Adipose tissue (tissue), 3 donors: Measurements from ENCODE around the gene TNFRSF1A. TPM values are rescaled to one million over a fixed set of nuclear protein-coding genes. Genes with fewer than 3 reads are reported as not detected.
"Not testable (repeated sequence)": the region's sequence is repeated elsewhere in the genome, so short reads cannot be mapped to it uniquely, and the experiment has no call there.

Source experiments
- H3K27ac ChIP-seq: one replicate; pipeline ENCODE4 v1.5.1; 2013; ENCODE audit warnings: low read depth, low read length
- WGBS, 3 donors: extraction: QIAGEN DNeasy Blood & Tissue Kit; methylation state at CpG; one replicate each; pipeline ENCODE4 v1.1.7; 2013; 5-methylcytosine and 5-hydroxymethylcytosine counted together
- polyA plus RNA-seq, 3 donors: library from polyadenylated mRNA; stranded (reverse); fragments of 200-250 nt; gene quantifications; one replicate each; pipeline ENCODE4 v1.2.3, GENCODE V29; 2013
- donor health status: healthy with polysubstance abuse.
- donor health status: Bipolar disorder and iron deficiency.
- donor health status: healthy.

The TNFRSF1A gene
- polyA plus RNA-seq, 3 donors, result 46.8 to 238 (median 68.9) TPM

GRCh38 chr12:6295094-6295811, 46.6 kb downstream of the TNFRSF1A start:
- H3K27ac ChIP-seq, result no peak overlapping the region
- 70 to 89% (median 79%) methylated on average over 5 of the region's 5 CpGs for WGBS, 3 donors

GRCh38 chr12:6294156-6295093, 47.5 kb downstream of the TNFRSF1A start:
- WGBS, 3 donors, result 41 to 53% (median 52%) methylated on average over 5 of the region's 5 CpGs
- no peak overlapping the region for H3K27ac ChIP-seq

DNA sequence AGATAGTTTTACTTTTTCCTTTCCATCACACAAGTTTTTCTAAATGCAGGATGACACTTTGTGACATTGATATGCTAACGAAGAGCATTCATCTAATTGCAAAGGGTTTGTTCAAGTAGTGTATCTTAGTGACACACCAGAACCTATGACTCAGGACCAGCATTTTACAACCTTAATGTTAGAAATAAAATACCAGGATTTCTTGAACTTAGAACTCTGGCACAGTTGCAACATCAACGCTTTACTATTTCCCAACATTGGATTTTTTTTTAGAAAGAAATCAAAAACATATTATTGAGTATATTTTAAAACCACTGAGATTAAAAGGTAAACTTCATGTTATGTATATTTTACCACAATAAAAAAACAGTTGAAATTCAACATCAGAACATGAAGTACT, 49.3 kb downstream of the TNFRSF1A start:
- 57 to 91% (median 60%) methylated on average over 2 of the region's 2 CpGs for WGBS, 3 donors
- H3K27ac ChIP-seq, result no peak overlapping the region

DNA sequence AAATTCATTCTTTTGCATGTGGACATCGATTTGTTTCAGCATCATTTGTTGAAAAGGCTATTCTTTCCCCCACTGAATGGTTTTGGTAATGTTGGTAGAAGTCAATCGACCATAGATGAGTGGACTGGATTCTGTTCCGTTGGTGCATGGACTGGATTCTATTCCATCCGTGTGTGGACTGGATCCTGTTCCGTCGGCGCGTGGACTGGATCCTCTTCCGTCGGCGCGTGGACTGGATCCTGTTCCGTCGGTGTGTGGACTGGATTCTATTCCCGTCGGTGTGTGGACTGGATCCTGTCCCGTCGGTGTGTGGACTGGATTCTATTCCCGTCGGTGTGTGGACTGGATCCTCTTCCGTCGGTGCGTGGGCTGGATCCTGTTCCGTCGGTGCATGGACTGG, 52.0 kb downstream of the TNFRSF1A start:
- H3K27ac ChIP-seq, result not testable (repeated sequence)
- 96 to 99% (median 96%) methylated on average over 16 to 18 of the region's 25 CpGs for WGBS, 3 donors

GRCh38 chr12:6289081-6289480, 52.8 kb downstream of the TNFRSF1A start:
- H3K27ac ChIP-seq, result not testable (repeated sequence)
- 96 to 97% (median 96%) methylated on average over 10 of the region's 10 CpGs for whole genome bisulfite sequencing, 3 donors

GRCh38 chr12:6288235-6288634, 53.6 kb downstream of the TNFRSF1A start:
- no peak overlapping the region for H3K27ac ChIP-seq
- WGBS, 3 donors, result 82 to 95% (median 94%) methylated on average over 4 to 5 of the region's 5 CpGs

- no peak overlapping the region for H3K27ac ChIP-seq
- 35 to 75% (median 71%) methylated on average over 1 of the region's 1 CpG for WGBS, 3 donors
These were observed 56.2 kb downstream of the TNFRSF1A start for GRCh38 chr12:6285532-6286306.

DNA sequence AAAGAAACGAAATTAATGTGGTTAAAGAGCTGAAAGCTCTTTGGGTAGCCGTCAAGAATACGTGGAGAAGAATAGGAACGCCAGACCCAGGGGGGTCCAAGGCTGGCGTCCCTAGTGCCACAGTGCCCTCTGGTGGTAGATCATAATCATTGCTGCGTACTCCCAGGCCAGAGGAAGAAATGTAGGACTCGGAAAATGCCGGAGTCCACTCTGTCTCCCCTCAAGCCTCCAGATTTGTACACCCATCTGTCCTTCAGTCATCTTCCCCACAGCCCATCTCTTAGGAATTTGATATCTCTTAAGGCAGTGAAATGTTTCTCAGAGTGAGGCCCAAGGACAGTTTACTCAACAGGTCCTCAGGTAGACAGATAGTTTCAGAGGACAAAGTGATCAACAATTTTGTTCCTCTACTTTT, 56.8 kb downstream of the TNFRSF1A start:
- 2 to 4% (median 2%) methylated on average over 8 of the region's 8 CpGs for WGBS, 3 donors
- no peak overlapping the region for H3K27ac ChIP-seq

- 81 to 90% (median 89%) methylated on average over 12 of the region's 12 CpGs for WGBS, 3 donors
- no peak overlapping the region for H3K27ac ChIP-seq
These were observed 57.6 kb downstream of the TNFRSF1A start for GRCh38 chr12:6284273-6284672.

GRCh38 chr12:6282453-6282840, 59.4 kb downstream of the TNFRSF1A start:
- WGBS, 3 donors, result 87 to 97% (median 96%) methylated on average over 4 of the region's 4 CpGs
- no peak overlapping the region for H3K27ac ChIP-seq

GRCh38 chr12:6281081-6281809, 60.6 kb downstream of the TNFRSF1A start:
- WGBS, 3 donors, result 91 to 94% (median 93%) methylated on average over 13 of the region's 13 CpGs
- H3K27ac ChIP-seq, result no peak overlapping the region

- H3K27ac ChIP-seq, result no peak overlapping the region
- WGBS, 3 donors, result 90 to 93% (median 93%) methylated on average over 11 of the region's 11 CpGs
These were observed 61.2 kb downstream of the TNFRSF1A start for GRCh38 chr12:6280672-6281071.

GRCh38 chr12:6280053-6280469, 61.8 kb downstream of the TNFRSF1A start:
- H3K27ac ChIP-seq, result no peak overlapping the region
- 47 to 71% (median 60%) methylated on average over 2 of the region's 2 CpGs for WGBS, 3 donors

DNA sequence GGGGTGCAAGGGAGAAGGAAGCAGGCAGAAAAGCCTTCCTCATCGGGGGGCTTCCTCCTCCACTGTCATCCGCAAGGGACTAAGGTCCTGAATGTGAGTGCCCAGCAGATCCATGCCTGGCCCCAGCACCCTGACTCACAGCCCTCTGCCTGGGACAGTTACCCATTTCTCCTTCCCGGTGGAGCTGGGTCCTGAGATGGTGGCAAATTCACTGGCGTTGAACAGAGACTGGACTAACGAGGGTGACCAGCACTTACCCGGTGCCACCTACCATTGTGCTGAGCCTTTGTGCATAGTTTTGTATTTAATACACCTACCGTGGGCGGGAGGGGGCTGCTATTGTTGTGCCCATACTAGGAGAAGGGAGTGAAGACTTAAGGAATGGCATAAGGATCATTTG, 62.2 kb downstream of the TNFRSF1A start:
- H3K27ac ChIP-seq, result no peak overlapping the region
- WGBS, 3 donors, result 82 to 86% (median 84%) methylated on average over 8 of the region's 8 CpGs

DNA sequence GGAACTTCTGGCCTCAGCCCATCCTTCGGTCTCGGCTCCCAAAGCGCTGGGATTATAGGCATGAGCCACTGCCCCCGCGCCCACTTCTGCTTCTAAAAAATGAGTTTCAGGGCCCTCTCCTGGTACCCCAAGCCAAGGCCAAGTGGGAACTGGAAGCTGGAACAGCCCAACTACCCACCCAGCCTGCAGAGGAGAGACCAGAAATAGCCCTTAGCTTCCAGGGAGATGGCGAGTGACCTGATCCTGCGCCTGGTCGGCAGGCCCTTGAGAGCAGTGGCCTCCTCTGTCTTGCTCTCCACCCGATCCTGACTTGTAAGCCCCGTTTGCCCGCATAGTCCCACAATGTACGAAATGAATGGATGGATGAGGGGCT, 62.6 kb downstream of the TNFRSF1A start:
- WGBS, 3 donors, result 87 to 90% (median 90%) methylated on average over 12 of the region's 12 CpGs

More for the DNA sequence above, 62.6 kb downstream of the TNFRSF1A start:
- H3K27ac ChIP-seq, result no peak overlapping the region
